HepG2 (cell line): ENCODE results near the gene ACTG2.

Source experiments
- ASH2L ChIP-seq: fragments of 300-600, 200-600 bp; sonication (generic); IDR thresholded peaks from 2 replicates; pipeline ENCODE4 v1.7.0; 2017; ENCODE audit warnings: low read depth, mild to moderate bottlenecking, moderate library complexity, mixed read lengths, low read length; ENCODE audit not compliant: insufficient read length
- CREBL2 ChIP-seq: sonication (generic); formaldehyde crosslinking; IDR thresholded peaks from 2 replicates; pipeline ENCODE4 v1.8.1; 2023; ENCODE audit warnings: missing genetic modification reagents, mild to moderate bottlenecking, borderline replicate concordance
- CTCF ChIP-seq: sonication (generic); formaldehyde crosslinking; IDR thresholded peaks from 2 replicates; pipeline ENCODE4 v1.5.0; 2020; ENCODE audit warnings: mild to moderate bottlenecking, missing genetic modification reagents, moderate library complexity
- ELF1 ChIP-seq: sonication (generic); formaldehyde crosslinking; IDR thresholded peaks from 2 replicates; pipeline ENCODE4 v1.4.0; 2020; ENCODE audit warnings: missing genetic modification reagents
- ETV6 ChIP-seq: sonication (generic); formaldehyde crosslinking; conservative IDR thresholded peaks from 2 replicates; pipeline ENCODE4 v1.4.0; 2020; ENCODE audit warnings: missing genetic modification reagents
- HNF4A ChIP-seq: sonication (generic); formaldehyde crosslinking; IDR thresholded peaks from 2 replicates; pipeline ENCODE4 v1.4.0; 2020; ENCODE audit warnings: missing genetic modification reagents
- MEF2D ChIP-seq: sonication (generic); formaldehyde crosslinking; IDR thresholded peaks from 2 replicates; pipeline ENCODE4 v1.5.1; 2020; ENCODE audit warnings: mild to moderate bottlenecking, missing genetic modification reagents
- POLR2AphosphoS5 ChIP-seq: IDR thresholded peaks from 2 replicates; pipeline ENCODE4 v1.6.1; 2012; ENCODE audit warnings: low read depth, low read length
- ZBTB7A ChIP-seq: sonication (generic); formaldehyde crosslinking; IDR thresholded peaks from 2 replicates; pipeline ENCODE4 v1.8.0; 2022; ENCODE audit warnings: mild to moderate bottlenecking, missing genetic modification reagents
- ZHX1 ChIP-seq: sonication (generic); formaldehyde crosslinking; IDR thresholded peaks from 2 replicates; pipeline ENCODE4 v1.8.1; 2022; ENCODE audit warnings: low read depth, mild to moderate bottlenecking, missing genetic modification reagents
- ZNF317 ChIP-seq: sonication (generic); formaldehyde crosslinking; IDR thresholded peaks from 2 replicates; pipeline ENCODE4 v1.5.0; 2020; ENCODE audit warnings: mild to moderate bottlenecking, missing genetic modification reagents
- ZNF354B ChIP-seq: sonication (generic); formaldehyde crosslinking; IDR thresholded peaks from 2 replicates; pipeline ENCODE4 v1.8.0; 2022; ENCODE audit warnings: mild to moderate bottlenecking, missing genetic modification reagents
- ZNF484 ChIP-seq: sonication (generic); formaldehyde crosslinking; IDR thresholded peaks from 2 replicates; pipeline ENCODE4 v1.5.1; 2020; ENCODE audit warnings: mild to moderate bottlenecking, low read depth, missing genetic modification reagents, borderline replicate concordance

- TF ChIP-seq ZNF354B = no peak
- no peak for TF ChIP-seq MEF2D (CRISPR knock-in tag)
- no peak for TF ChIP-seq ZNF317 (CRISPR knock-in tag)
- no peak for TF ChIP-seq ZHX1 (CRISPR knock-in tag)
- TF ChIP-seq CTCF = no peak
- no peak for TF ChIP-seq ZBTB7A (CRISPR knock-in tag)
- TF ChIP-seq CREBL2 (CRISPR knock-in tag) = no peak
- no peak for TF ChIP-seq ELF1 (CRISPR knock-in tag)
- TF ChIP-seq ASH2L = no peak
- TF ChIP-seq ETV6 (CRISPR knock-in tag) = no peak
- no peak for TF ChIP-seq POLR2AphosphoS5
- no peak for TF ChIP-seq HNF4A (CRISPR knock-in tag)
- no peak for TF ChIP-seq ZNF484
Observed at GRCh38 chr2:73914667-73915066, 21.9 kb downstream of the ACTG2 start.
